DMS 273 (cell line): Measurements from ENCODE around the gene MARCHF3.
A peak's percentile ranks its signal among the peaks of the same experiment; 100 is the strongest.

Source experiments
- DNase-seq: peaks from one replicate; lab custom pipeline; 2025; ENCODE audit not compliant: unreplicated experiment; lab: John Stamatoyannopoulos, UW

Gene MARCHF3

GRCh38 chr5:126984632-126985031, 45.7 kb downstream of the MARCHF3 start:
- DNase-seq: no peak

GRCh38 chr5:126983874-126984266, 46.5 kb downstream of the MARCHF3 start:
- DNase-seq: no peak

- DNase-seq: no peak
Observed at GRCh38 chr5:126982926-126983873, 47.2 kb downstream of the MARCHF3 start.

GRCh38 chr5:126982202-126982601, 48.2 kb downstream of the MARCHF3 start:
- no peak for DNase-seq

- DNase-seq: no peak
Observed at GRCh38 chr5:126981701-126982100, 48.7 kb downstream of the MARCHF3 start.

GRCh38 chr5:126981222-126981621, 49.1 kb downstream of the MARCHF3 start:
- no peak for DNase-seq

GRCh38 chr5:126978258-126978657, 52.1 kb downstream of the MARCHF3 start:
- no peak for DNase-seq

GRCh38 chr5:126976520-126977172, 53.7 kb downstream of the MARCHF3 start:
- peak; percentile 67 for DNase-seq

- DNase-seq: peak; percentile 27
Observed at GRCh38 chr5:126975796-126976195, 54.6 kb downstream of the MARCHF3 start.

GRCh38 chr5:126973193-126973592, 57.2 kb downstream of the MARCHF3 start:
- DNase-seq: no peak

- peak; percentile 46 for DNase-seq
Observed at GRCh38 chr5:126972062-126972895, 58.1 kb downstream of the MARCHF3 start.

- peak; percentile 32 for DNase-seq
Observed at GRCh38 chr5:126971455-126972031, 58.8 kb downstream of the MARCHF3 start.

GRCh38 chr5:126970517-126971017, 59.8 kb downstream of the MARCHF3 start:
- no peak for DNase-seq

- DNase-seq: peak; percentile 19
Observed at GRCh38 chr5:126969548-126969947, 60.8 kb downstream of the MARCHF3 start.

GRCh38 chr5:126967808-126968466, 62.4 kb downstream of the MARCHF3 start:
- no peak for DNase-seq

- no peak for DNase-seq
Observed at GRCh38 chr5:126965487-126965886, 64.9 kb downstream of the MARCHF3 start.

GRCh38 chr5:126965061-126965475, 65.3 kb downstream of the MARCHF3 start:
- no peak for DNase-seq

GRCh38 chr5:126963822-126964375, 66.5 kb downstream of the MARCHF3 start:
- DNase-seq: no peak

GRCh38 chr5:126961702-126962101, 68.7 kb downstream of the MARCHF3 start:
- no peak for DNase-seq

GRCh38 chr5:126961128-126961527, 69.2 kb downstream of the MARCHF3 start:
- no peak for DNase-seq
